Effector memory CD4-positive, alpha-beta T cell (primary cell): Measurements from ENCODE around the gene FNIP2.
"Not testable (repeated sequence)": the region's sequence is repeated elsewhere in the genome, so short reads cannot be mapped to it uniquely, and the experiment has no call there.

Experiments
- DNase-seq, 3 donors: peaks; one replicate each; pipeline ENCODE4 v3.0.0-alpha.2; 2020
- H3K27ac ChIP-seq: 2 replicates; pipeline ENCODE4 v1.7.0; 2013; ENCODE audit warnings: mild to moderate bottlenecking, low read length, moderate library complexity; ENCODE audit not compliant: insufficient read depth, poor library complexity, severe bottlenecking
- H3K27me3 ChIP-seq: replicated peaks from 2 replicates; pipeline ENCODE4 v1.7.0; 2013; ENCODE audit warnings: mild to moderate bottlenecking, low read length; ENCODE audit not compliant: insufficient read depth, control insufficient read depth, poor library complexity, severe bottlenecking
- H3K36me3 ChIP-seq: 2 replicates; pipeline ENCODE4 v1.7.0; 2013; ENCODE audit warnings: mild to moderate bottlenecking, low read length, moderate library complexity; ENCODE audit not compliant: control insufficient read depth, insufficient read depth
- H3K4me1 ChIP-seq: 2 replicates; pipeline ENCODE4 v1.7.0; 2013; ENCODE audit warnings: low read length, mild to moderate bottlenecking; ENCODE audit not compliant: control insufficient read depth, insufficient read depth, poor library complexity, severe bottlenecking
- H3K4me3 ChIP-seq: 2 replicates; pipeline ENCODE4 v1.7.0; 2013; ENCODE audit warnings: low read length, low read depth, mild to moderate bottlenecking; ENCODE audit not compliant: insufficient read depth, poor library complexity, severe bottlenecking
- H3K9me3 ChIP-seq: 2 replicates; pipeline ENCODE4 v1.7.0; 2013; ENCODE audit warnings: mild to moderate bottlenecking, low read length, moderate library complexity; ENCODE audit not compliant: control insufficient read depth

FNIP2 gene

GRCh38 chr4:158739600-158739999 lies 29.2 kb upstream of the FNIP2 start:
- Histone ChIP-seq H3K27ac (no peak overlapping the region), H3K4me3 (no peak overlapping the region), H3K4me1 (no peaks in the 10 kb centered on the region), H3K9me3 (no peaks in the 10 kb centered on the region), H3K36me3 (no peaks in the 10 kb centered on the region), H3K27me3 (no peaks in the 10 kb centered on the region)
- DNase-seq, result no peak

- Histone ChIP-seq H3K36me3 (no peaks in the 10 kb centered on the region), H3K27me3 (no peaks in the 10 kb centered on the region), H3K9me3 (no peaks in the 10 kb centered on the region), H3K4me1 (no peaks in the 10 kb centered on the region), H3K4me3 (no peak overlapping the region), H3K27ac (no peak overlapping the region)
- DNase-seq, result no peak
Observed at GRCh38 chr4:158741326-158742021, 27.4 kb upstream of the FNIP2 start.

DNA sequence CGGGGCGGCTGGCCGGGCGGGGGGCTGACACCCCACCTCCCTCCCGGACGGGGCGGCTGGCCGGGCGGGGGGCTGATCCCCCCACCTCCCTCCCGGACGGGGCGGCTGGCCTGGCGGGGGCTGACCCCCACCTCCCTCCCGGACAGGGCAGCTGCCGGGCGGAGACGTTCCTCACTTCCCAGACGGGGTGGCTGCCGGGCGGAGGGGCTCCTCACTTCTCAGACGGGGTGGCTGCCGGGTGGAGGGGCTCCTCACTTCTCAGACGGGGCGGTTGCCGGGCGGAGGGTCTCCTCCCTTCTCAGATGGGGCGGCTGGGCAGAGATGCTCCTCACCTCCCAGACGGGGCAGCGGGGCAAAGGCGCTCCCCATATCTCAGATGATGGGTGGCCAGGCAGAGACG lies 22.3 kb upstream of the FNIP2 start:
- DNase-seq, H3K4me3 ChIP-seq, H3K36me3 ChIP-seq, H3K4me1 ChIP-seq, H3K9me3 ChIP-seq, H3K27me3 ChIP-seq, H3K27ac ChIP-seq: not testable (repeated sequence)

GRCh38 chr4:158750379-158750778 lies 18.4 kb upstream of the FNIP2 start:
- DNase-seq, result no peak
- H3K36me3 ChIP-seq, result no peaks in the 10 kb centered on the region
- H3K27ac ChIP-seq, result no peak overlapping the region
- H3K27me3 ChIP-seq, result no peaks in the 10 kb centered on the region
- no peak overlapping the region for H3K4me3 ChIP-seq
- no peaks in the 10 kb centered on the region for H3K9me3 ChIP-seq
- no peaks in the 10 kb centered on the region for H3K4me1 ChIP-seq

- H3K4me3 ChIP-seq, result no peak overlapping the region
- H3K36me3 ChIP-seq, result no peaks in the 10 kb centered on the region
- H3K9me3 ChIP-seq, result no peaks in the 10 kb centered on the region
- H3K27ac ChIP-seq, result no peak overlapping the region
- no peak for DNase-seq
- no peaks in the 10 kb centered on the region for H3K4me1 ChIP-seq
- H3K27me3 ChIP-seq, result no peaks in the 10 kb centered on the region
Observed at GRCh38 chr4:158754385-158755180, 14.2 kb upstream of the FNIP2 start.

DNA sequence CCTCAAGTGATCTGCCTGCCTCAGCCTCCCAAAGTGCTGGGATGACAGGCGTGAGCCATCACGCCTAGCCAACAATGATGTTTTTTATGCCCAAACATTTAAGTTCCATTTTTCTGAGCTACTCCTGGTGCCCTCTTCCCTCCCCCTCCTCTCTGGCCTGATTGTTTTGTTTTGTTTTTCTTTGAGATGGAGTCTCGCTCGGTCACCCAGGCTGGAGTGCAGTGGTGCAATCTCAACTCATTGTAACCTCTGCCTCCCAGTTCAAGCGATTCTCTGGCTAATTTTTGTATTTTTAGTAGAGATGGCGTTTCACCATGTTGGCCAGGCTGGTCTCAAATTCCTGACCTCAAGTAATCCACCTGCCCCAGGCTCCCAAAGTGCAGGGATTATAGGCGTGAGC lies 13.0 kb upstream of the FNIP2 start:
- not testable (repeated sequence) for DNase-seq, H3K27me3 ChIP-seq

DNA sequence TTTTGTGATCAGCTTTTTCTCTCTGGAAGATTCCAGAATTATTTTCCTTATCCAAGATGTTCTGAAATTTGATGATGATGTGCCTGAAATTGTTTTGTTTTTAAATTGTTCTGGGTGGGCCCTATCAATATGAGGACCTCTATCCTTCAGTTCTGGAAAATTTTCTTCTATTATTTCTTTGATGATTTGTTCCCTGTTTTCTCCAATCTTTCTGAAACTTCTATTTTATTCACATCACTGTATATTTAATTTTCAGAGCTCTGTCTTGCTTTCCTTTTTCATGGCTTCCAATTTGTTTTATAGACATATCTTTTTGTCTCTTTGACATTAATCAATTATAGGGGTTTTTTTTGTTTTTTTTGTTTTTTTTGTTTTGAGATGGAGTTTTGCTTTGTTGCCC lies 12.2 kb upstream of the FNIP2 start:
- DNase-seq, result no peak

More for the DNA sequence above, 13.0 kb upstream of the FNIP2 start:
- H3K9me3 ChIP-seq, H3K4me1 ChIP-seq, H3K4me3 ChIP-seq, H3K27ac ChIP-seq, H3K36me3 ChIP-seq: not testable (repeated sequence)

GRCh38 chr4:158758142-158758541 lies 10.7 kb upstream of the FNIP2 start:
- Histone ChIP-seq H3K27ac (no peak overlapping the region), H3K9me3 (no peaks in the 10 kb centered on the region), H3K4me3 (no peak overlapping the region), H3K4me1 (no peaks in the 10 kb centered on the region), H3K36me3 (no peaks in the 10 kb centered on the region), H3K27me3 (no peaks in the 10 kb centered on the region)
- DNase-seq, result no peak

More for the DNA sequence above, 12.2 kb upstream of the FNIP2 start:
- no peak overlapping the region for H3K4me3 ChIP-seq
- H3K9me3 ChIP-seq, result no peaks in the 10 kb centered on the region
- no peak overlapping the region for H3K27ac ChIP-seq
- no peaks in the 10 kb centered on the region for H3K36me3 ChIP-seq
- no peaks in the 10 kb centered on the region for H3K4me1 ChIP-seq
- H3K27me3 ChIP-seq, result no peaks in the 10 kb centered on the region

GRCh38 chr4:158758703-158759102 lies 10.1 kb upstream of the FNIP2 start:
- DNase-seq, result no peak
- no peaks in the 10 kb centered on the region for H3K9me3 ChIP-seq
- H3K27me3 ChIP-seq, result no peaks in the 10 kb centered on the region
- no peaks in the 10 kb centered on the region for H3K36me3 ChIP-seq
- H3K27ac ChIP-seq, result no peak overlapping the region
- H3K4me1 ChIP-seq, result no peaks in the 10 kb centered on the region
- H3K4me3 ChIP-seq, result no peak overlapping the region

DNA sequence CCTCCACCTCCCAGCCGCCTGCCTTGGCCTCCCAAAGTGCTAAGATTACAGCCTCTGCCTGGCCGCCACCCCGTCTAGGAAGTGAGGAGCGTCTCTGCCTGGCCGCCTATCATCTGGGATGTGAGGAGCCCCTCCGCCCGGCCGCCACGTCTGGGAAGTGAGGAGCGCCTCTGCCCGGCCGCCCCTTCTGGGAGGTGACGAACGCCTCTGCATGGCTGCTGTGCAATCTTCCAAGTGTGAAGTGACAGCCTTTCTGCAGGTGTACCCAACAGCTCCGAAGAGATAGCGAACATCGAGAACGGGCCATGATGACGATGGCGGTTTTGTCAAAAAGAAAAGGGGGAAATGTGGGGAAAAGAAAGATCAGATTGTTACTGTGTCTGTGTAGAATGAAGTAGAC lies 9.3 kb upstream of the FNIP2 start:
- not testable (repeated sequence) for H3K9me3 ChIP-seq, H3K4me1 ChIP-seq, H3K27me3 ChIP-seq, H3K27ac ChIP-seq, DNase-seq, H3K36me3 ChIP-seq, H3K4me3 ChIP-seq
